GM19239 (cell line): ENCODE measurements around the gene MAN1B1.

Experiments
- DNase-seq: peaks from one replicate; pipeline ENCODE4 v3.0.0; 2011; ENCODE audit warnings: low spot score; ENCODE audit not compliant: insufficient read length
- FAIRE-seq: peaks from 2 replicates; lab custom pipeline; 2011; peaks lifted over from hg19 to GRCh38; lab: Jason Lieb, UNC

MAN1B1 gene

DNA sequence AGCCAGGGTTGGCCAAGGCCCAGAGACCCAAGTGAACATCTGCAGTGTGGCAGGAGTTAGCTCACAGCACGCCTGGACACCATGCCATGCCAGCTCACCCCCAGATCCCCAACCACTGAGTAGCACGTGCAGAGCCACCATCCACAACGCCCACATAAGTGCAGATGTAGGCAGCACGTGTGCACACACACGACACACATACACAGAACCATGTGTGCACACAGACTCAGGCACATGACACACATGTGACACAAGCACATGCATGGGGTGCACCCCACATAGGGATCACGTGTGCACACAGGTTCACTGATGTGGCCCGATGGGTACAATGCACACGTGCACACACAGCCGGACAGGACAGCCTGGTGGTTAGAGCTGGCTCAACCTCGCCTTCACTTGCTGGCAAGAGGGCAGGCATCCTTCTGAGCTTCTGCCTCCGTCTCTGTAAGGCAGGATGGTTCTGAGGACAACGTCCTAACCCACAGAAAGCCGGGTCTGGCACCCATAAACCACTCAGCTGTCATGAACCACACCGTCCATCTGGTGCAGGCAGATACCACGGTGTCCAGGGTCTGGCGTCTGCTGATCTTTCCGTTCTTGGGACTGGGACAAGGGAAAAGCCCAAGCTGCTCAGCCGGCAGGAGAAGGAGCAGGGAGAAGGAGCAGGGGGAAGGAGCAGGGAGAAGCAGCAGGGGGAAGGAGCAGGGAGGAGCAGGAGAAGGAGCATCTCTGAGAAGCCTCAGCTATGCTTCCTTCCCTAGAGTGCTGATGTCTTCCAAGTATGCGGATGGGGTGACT lies 71.0 kb downstream of the MAN1B1 start:
- DNase-seq (no peak), FAIRE-seq (no peak)

DNA sequence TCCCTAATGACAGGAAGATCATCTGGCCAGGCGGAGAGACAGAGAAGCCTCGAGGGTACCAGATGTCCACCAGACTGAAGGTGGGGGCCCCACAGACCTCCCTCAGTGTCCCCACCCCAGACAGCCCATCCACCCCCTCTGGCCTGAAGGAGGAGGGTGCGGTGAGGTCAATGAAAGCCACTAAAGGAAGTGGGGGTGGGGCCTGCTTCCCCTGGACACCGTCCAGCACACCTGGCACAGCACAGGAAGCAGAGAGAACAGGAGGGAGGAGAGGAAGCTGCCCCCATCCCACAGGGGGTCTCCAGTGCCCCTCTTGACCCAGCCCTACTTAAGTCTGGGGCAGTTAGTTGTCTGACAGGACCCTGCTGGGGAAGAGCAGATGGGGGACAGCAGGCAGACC lies 71.8 kb downstream of the MAN1B1 start:
- FAIRE-seq = no peak
- DNase-seq = no peak
